GM21447 (cell line): ENCODE results near the gene COX14.
"Not testable (repeated sequence)": the region's sequence is repeated elsewhere in the genome, so short reads cannot be mapped to it uniquely, and the experiment has no call there.

Source experiments
- ATAC-seq: cut with Tn5 transposase; IDR thresholded peaks from one replicate; pipeline ENCODE4 v1.9.1; 2021; ENCODE audit not compliant: unreplicated experiment

The COX14 gene

GRCh38 chr12:50111693-50112455, at the start of gene COX14:
Gene COX14 (plus strand): TSS chr12:50112236. CDS start chr12:50120044, 7,808 bp downstream.
- ATAC-seq, result peak; percentile 78

GRCh38 chr12:50062728-50063460, 49.1 kb upstream of the COX14 start:
- ATAC-seq, result no peak

GRCh38 chr12:50065726-50066310, 46.2 kb upstream of the COX14 start:
- ATAC-seq, result no peak

GRCh38 chr12:50066402-50066801, 45.6 kb upstream of the COX14 start:
- ATAC-seq, result no peak

- ATAC-seq, result no peak
These were observed 43.0 kb upstream of the COX14 start for GRCh38 chr12:50069069-50069468.

- ATAC-seq, result no peak
These were observed 42.5 kb upstream of the COX14 start for GRCh38 chr12:50069539-50069938.

- ATAC-seq, result no peak
These were observed 41.5 kb upstream of the COX14 start for GRCh38 chr12:50070314-50071060.

- no peak for ATAC-seq
These were observed 39.7 kb upstream of the COX14 start for GRCh38 chr12:50072198-50072907.

GRCh38 chr12:50073206-50073605, 38.8 kb upstream of the COX14 start:
- ATAC-seq, result no peak

- no peak for ATAC-seq
These were observed 38.3 kb upstream of the COX14 start for GRCh38 chr12:50073712-50074111.

GRCh38 chr12:50074936-50075807, 36.9 kb upstream of the COX14 start:
- ATAC-seq, result peak; percentile 90

GRCh38 chr12:50075808-50076170, 36.2 kb upstream of the COX14 start:
- no peak for ATAC-seq

GRCh38 chr12:50077099-50077498, 34.9 kb upstream of the COX14 start:
- ATAC-seq, result no peak

GRCh38 chr12:50078281-50078680, 33.8 kb upstream of the COX14 start:
- ATAC-seq, result no peak

GRCh38 chr12:50079771-50080170, 32.3 kb upstream of the COX14 start:
- no peak for ATAC-seq

GRCh38 chr12:50081096-50081808, 30.8 kb upstream of the COX14 start:
- ATAC-seq, result no peak

- no peak for ATAC-seq
These were observed 29.4 kb upstream of the COX14 start for GRCh38 chr12:50082644-50083043.

GRCh38 chr12:50083301-50083700, 28.7 kb upstream of the COX14 start:
- no peak for ATAC-seq

- ATAC-seq, result not testable (repeated sequence)
These were observed 27.6 kb upstream of the COX14 start for GRCh38 chr12:50084409-50084774.
